SK-N-SH (cell line): ENCODE results near the gene GPR82. TPM values are rescaled to one million over a fixed set of nuclear protein-coding genes. Genes with fewer than 3 reads are reported as not detected.

Experiments used
- CTCF ChIA-PET: fragments of 300-600, 350-600 bp; formaldehyde crosslinking; extraction: SDS; loops from one replicate; lab custom pipeline; 2021; lab: Yijun Ruan, JAX
- POLR2A ChIA-PET: fragments of 350-600 bp; sonication (Branson Sonifier 250); formaldehyde crosslinking; extraction: SDS; loops from one replicate; lab custom pipeline; 2020; ENCODE audit warnings: antibody characterized with exemption, inconsistent platforms; lab: Yijun Ruan, JAX
- DNase-seq: peaks from one replicate; pipeline ENCODE4 v3.0.0; 2012
- H2AFZ ChIP-seq: fragments of 200-600 bp; sonication (generic); 2 replicates; pipeline ENCODE4 v1.8.1; 2016; ENCODE audit warnings: antibody characterized with exemption, mild to moderate bottlenecking, low read depth
- H3F3A ChIP-seq: fragments of 200-600 bp; sonication (generic); replicated peaks from 2 replicates; pipeline ENCODE3; 2016; ENCODE audit warnings: antibody characterized with exemption, mild to moderate bottlenecking; ENCODE audit not compliant: insufficient read depth
- H3K27ac ChIP-seq, 2 experiments: fragments of 200-500 bp in 1 of 2; fragments of 200-600 bp in 1 of 2; sonication (Bioruptor generic) in 1 of 2; sonication (generic), shearing (Covaris generic) in 1 of 2; 2 replicates each; pipeline versions ENCODE4 v1.5.1 to v1.6.1; 2014 to 2016; ENCODE audit warnings: low read depth in 2 of 2, inconsistent platforms in 1 of 2, low read length in 1 of 2, mild to moderate bottlenecking in 1 of 2, mixed read lengths in 1 of 2
- H3K27me3 ChIP-seq: fragments of 200-600 bp; sonication (generic), shearing (Covaris generic); 2 replicates; pipeline ENCODE4 v1.6.1; 2016; ENCODE audit warnings: mixed run types; ENCODE audit not compliant: insufficient read depth
- H3K36me3 ChIP-seq, 2 experiments: fragments of 200-500 bp in 1 of 2; fragments of 200-600 bp in 1 of 2; sonication (Bioruptor generic) in 1 of 2; sonication (generic) in 1 of 2; replicated peaks in 1 of 2; 2 replicates each; pipeline versions ENCODE3 to v1.5.1; 2014 to 2016; ENCODE audit warnings: low read length in 1 of 2, mild to moderate bottlenecking in 1 of 2; ENCODE audit not compliant: insufficient read depth in 2 of 2, control insufficient read depth in 1 of 2
- H3K4me1 ChIP-seq, 2 experiments: fragments of 200-500 bp in 1 of 2; fragments of 200-600 bp in 1 of 2; sonication (Bioruptor generic) in 1 of 2; sonication (generic), shearing (Covaris generic) in 1 of 2; 2 replicates each; pipeline versions ENCODE4 v1.5.1 to v1.6.1; 2014 to 2016; ENCODE audit warnings: low read depth in 1 of 2, low read length in 1 of 2, mixed run types in 1 of 2; ENCODE audit not compliant: insufficient read depth in 2 of 2, control insufficient read depth in 1 of 2
- H3K4me2 ChIP-seq: fragments of 200-600 bp; sonication (generic), shearing (Covaris generic); 2 replicates; pipeline ENCODE4 v1.6.1; 2017; ENCODE audit warnings: mixed run types
- H3K4me3 ChIP-seq, 2 experiments: fragments of 200-500 bp in 1 of 2; fragments of 200-600 bp in 1 of 2; sonication (Bioruptor generic) in 1 of 2; sonication (generic), shearing (Covaris generic) in 1 of 2; 2 replicates each; pipeline versions ENCODE4 v1.5.1 to v1.8.1; 2014 to 2016; ENCODE audit warnings: low read depth in 2 of 2, inconsistent platforms in 1 of 2, low read length in 1 of 2, mild to moderate bottlenecking in 1 of 2, mixed read lengths in 1 of 2, moderate library complexity in 1 of 2
- H3K79me2 ChIP-seq: fragments of 200-600 bp; sonication (generic); 2 replicates; pipeline ENCODE4 v1.8.1; 2017; ENCODE audit warnings: mild to moderate bottlenecking; ENCODE audit not compliant: insufficient read depth
- H3K9ac ChIP-seq: fragments of 200-600 bp; sonication (generic); 2 replicates; pipeline ENCODE4 v1.6.1; 2017; ENCODE audit warnings: mixed run types
- H3K9me2 ChIP-seq: fragments of 200-600 bp; sonication (generic); 2 replicates; pipeline ENCODE4 v1.6.1; 2017; ENCODE audit warnings: mixed run types
- H3K9me3 ChIP-seq: fragments of 200-600 bp; sonication (generic); 2 replicates; pipeline ENCODE4 v1.6.1; 2017; ENCODE audit warnings: mixed run types, mild to moderate bottlenecking, moderate library complexity
- H4K20me1 ChIP-seq: fragments of 200-600 bp; sonication (generic); 2 replicates; pipeline ENCODE4 v1.6.1; 2017; ENCODE audit warnings: mild to moderate bottlenecking, mixed run types; ENCODE audit not compliant: insufficient read depth
- ELF1 ChIP-seq: IDR thresholded peaks from 2 replicates; pipeline ENCODE4 v1.4.0; 2012
- EP300 ChIP-seq, 2 experiments: IDR thresholded peaks; 2 replicates each; pipeline versions ENCODE4 v1.4.0 to v1.6.1; 2012; ENCODE audit warnings: borderline replicate concordance in 1 of 2, low read depth in 1 of 2, low read length in 1 of 2
- EZH2phosphoT487 ChIP-seq: fragments of 200-600 bp; sonication (generic); IDR thresholded peaks from 2 replicates; pipeline ENCODE4 v1.6.1; 2017; ENCODE audit warnings: low read depth, mixed run types, mild to moderate bottlenecking, antibody characterized with exemption, moderate library complexity, borderline replicate concordance
- FOSL2 ChIP-seq: IDR thresholded peaks from 2 replicates; pipeline ENCODE4 v1.4.0; 2012; ENCODE audit warnings: low read depth, mild to moderate bottlenecking, moderate library complexity, borderline replicate concordance
- FOXJ3 ChIP-seq: sonication (generic); formaldehyde crosslinking; IDR thresholded peaks from 2 replicates; pipeline ENCODE4 v1.5.1; 2020; ENCODE audit warnings: mild to moderate bottlenecking, missing genetic modification reagents
- FOXM1 ChIP-seq: IDR thresholded peaks from 2 replicates; pipeline ENCODE4 v1.4.0; 2012; ENCODE audit warnings: low read depth, mild to moderate bottlenecking
- GATA2 ChIP-seq: sonication (generic); formaldehyde crosslinking; IDR thresholded peaks from 2 replicates; pipeline ENCODE4 v1.5.0; 2020; ENCODE audit warnings: mild to moderate bottlenecking, missing genetic modification reagents
- JUND ChIP-seq: IDR thresholded peaks from 2 replicates; pipeline ENCODE4 v1.4.0; 2012
- MXI1 ChIP-seq: IDR thresholded peaks from 2 replicates; pipeline ENCODE4 v1.6.1; 2012; ENCODE audit warnings: mild to moderate bottlenecking, low read depth, low read length, improper control_type of control experiment
- NRF1 ChIP-seq: IDR thresholded peaks from 2 replicates; pipeline ENCODE4 v1.6.1; 2012; ENCODE audit warnings: low read depth, mild to moderate bottlenecking, low read length
- RAD21 ChIP-seq: IDR thresholded peaks from 2 replicates; pipeline ENCODE4 v1.6.1; 2012; ENCODE audit warnings: mild to moderate bottlenecking, low read length
- RCOR1 ChIP-seq: fragments of 150-350 bp; IDR thresholded peaks from 2 replicates; pipeline ENCODE4 v1.6.1; 2017; ENCODE audit warnings: antibody characterized with exemption, low read length
- RFX5 ChIP-seq: IDR thresholded peaks from 2 replicates; pipeline ENCODE4 v1.6.1; 2012; ENCODE audit warnings: mild to moderate bottlenecking, improper control_type of control experiment, low read length
- RXRA ChIP-seq: IDR thresholded peaks from 2 replicates; pipeline ENCODE4 v1.4.0; 2012; ENCODE audit warnings: low read depth, mild to moderate bottlenecking, borderline replicate concordance
- SIN3A ChIP-seq: IDR thresholded peaks from 2 replicates; pipeline ENCODE4 v1.6.1; 2012; ENCODE audit warnings: low read depth, mild to moderate bottlenecking, low read length, moderate library complexity, borderline replicate concordance
- SMC3 ChIP-seq: IDR thresholded peaks from 2 replicates; pipeline ENCODE4 v1.6.1; 2012; ENCODE audit warnings: low read depth, low read length, improper control_type of control experiment
- YY1 ChIP-seq: IDR thresholded peaks from 2 replicates; pipeline ENCODE4 v1.4.0; 2012; ENCODE audit warnings: low read depth, mild to moderate bottlenecking
- WGBS: methylation state at CpG from one replicate; pipeline ENCODE4 v1.1.6; 2017; ENCODE audit warnings: low lambda C conversion rate; 5-methylcytosine and 5-hydroxymethylcytosine counted together
- polyA plus RNA-seq, 3 experiments: library from polyadenylated mRNA; depleted of rRNA; stranded (reverse); fragments of >200 nt; gene quantifications; 2 replicates each; pipeline ENCODE4 v1.2.3, GENCODE V29; 2012
- TF ChIP-seq, protein P1 (sequence below): fragments of 200-600 bp; sonication (generic); IDR thresholded peaks from 2 replicates; pipeline ENCODE4 v1.6.1; 2017; ENCODE audit warnings: antibody characterized with exemption, mild to moderate bottlenecking, moderate library complexity
- TF ChIP-seq, protein P2 (sequence below): IDR thresholded peaks from 2 replicates; pipeline ENCODE4 v1.4.0; 2012; ENCODE audit warnings: low read depth, borderline replicate concordance
- TF ChIP-seq, protein P3 (sequence below): IDR thresholded peaks from 2 replicates; pipeline ENCODE4 v1.4.0; 2012; ENCODE audit warnings: low read depth
- TF ChIP-seq, protein P4 (sequence below): IDR thresholded peaks from 2 replicates; pipeline ENCODE4; 2012

Gene GPR82
- polyA plus RNA-seq, 1 of the 3 experiments (the other 2 are of a cell fraction), result not detected

DNA sequence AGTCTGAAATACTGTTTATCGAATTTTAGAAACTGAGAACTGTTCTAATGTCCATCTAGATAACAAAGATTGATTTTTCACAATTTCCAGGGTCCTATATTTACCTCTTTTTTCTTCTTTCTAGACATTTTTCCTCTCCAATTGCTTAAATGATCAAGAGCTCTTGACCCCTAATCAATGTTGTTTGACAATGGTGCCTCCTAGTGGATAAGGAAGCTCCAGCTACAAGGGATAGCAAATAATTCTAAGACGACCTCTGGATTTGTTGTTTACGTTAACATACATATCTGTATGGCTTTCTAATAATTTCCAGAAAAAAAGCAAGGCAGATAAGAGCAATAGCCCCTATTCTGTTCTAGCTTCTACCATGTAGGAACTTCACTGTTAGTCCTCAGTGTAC is 35.8 kb downstream of the GPR82 start:
- Histone ChIP-seq H3K4me1 (no peaks in the 10 kb centered on the region), H3K79me2 (no peaks in the 10 kb centered on the region), H3K27ac (no peak overlapping the region), H2AFZ (no peak overlapping the region), H3K9me3 (no peaks in the 10 kb centered on the region), H3K9ac (no peak overlapping the region), H4K20me1 (no peaks in the 10 kb centered on the region), H3K4me3 (no peak overlapping the region), H3F3A (no peaks in the 10 kb centered on the region), H3K27me3 (no peaks in the 10 kb centered on the region), H3K9me2 (no peaks in the 10 kb centered on the region), H3K36me3 (no peaks in the 10 kb centered on the region), H3K4me2 (no peak overlapping the region)
- CTCF ChIA-PET, result interaction anchor here (1.4 to 1.5 kb wide), 2 partner anchors 184 to 196 kb away, joined by 3 to 4 read pairs; no protein-coding TSS in a partner anchor
- TF ChIP-seq NRF1 (no peak), EP300 (IDR thresholded peaks at IDR 0.05; ENCODE audit: borderline replicate concordance in 1 of 2, low read depth in 1 of 2, low read length in 1 of 2) (no peak), RAD21 (peak; percentile 60), SIN3A (no peak), FOXJ3 (CRISPR knock-in tag) (no peak), JUND (no peak), SMC3 (peak; percentile 40), FOXM1 (no peak)
- TF ChIP-seq, protein P1, sequence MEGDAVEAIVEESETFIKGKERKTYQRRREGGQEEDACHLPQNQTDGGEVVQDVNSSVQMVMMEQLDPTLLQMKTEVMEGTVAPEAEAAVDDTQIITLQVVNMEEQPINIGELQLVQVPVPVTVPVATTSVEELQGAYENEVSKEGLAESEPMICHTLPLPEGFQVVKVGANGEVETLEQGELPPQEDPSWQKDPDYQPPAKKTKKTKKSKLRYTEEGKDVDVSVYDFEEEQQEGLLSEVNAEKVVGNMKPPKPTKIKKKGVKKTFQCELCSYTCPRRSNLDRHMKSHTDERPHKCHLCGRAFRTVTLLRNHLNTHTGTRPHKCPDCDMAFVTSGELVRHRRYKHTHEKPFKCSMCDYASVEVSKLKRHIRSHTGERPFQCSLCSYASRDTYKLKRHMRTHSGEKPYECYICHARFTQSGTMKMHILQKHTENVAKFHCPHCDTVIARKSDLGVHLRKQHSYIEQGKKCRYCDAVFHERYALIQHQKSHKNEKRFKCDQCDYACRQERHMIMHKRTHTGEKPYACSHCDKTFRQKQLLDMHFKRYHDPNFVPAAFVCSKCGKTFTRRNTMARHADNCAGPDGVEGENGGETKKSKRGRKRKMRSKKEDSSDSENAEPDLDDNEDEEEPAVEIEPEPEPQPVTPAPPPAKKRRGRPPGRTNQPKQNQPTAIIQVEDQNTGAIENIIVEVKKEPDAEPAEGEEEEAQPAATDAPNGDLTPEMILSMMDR, result peak; percentile 67
- POLR2A ChIA-PET, result no interaction called here
- DNase-seq, result peak; percentile 14
- 51% methylated on average over 3 of the region's 3 CpGs for WGBS

DNA sequence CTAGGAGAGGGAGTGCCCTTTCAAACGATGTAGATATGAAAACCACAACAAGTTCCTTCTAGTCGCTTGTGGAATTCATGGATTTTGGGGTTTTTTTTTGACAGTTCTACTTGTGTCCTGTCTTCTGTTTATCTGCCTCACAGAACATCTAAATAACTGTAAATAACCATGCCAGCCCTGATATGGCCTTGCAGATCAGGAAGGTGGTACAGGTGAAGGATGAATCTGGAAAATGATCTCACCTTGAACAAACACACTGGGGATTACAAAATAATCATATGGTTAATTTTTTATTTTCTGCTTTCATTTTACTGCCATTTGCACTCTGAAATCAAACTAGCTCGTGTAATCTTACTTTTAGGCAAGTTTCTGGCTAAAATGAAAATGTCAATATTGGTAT is 37.2 kb downstream of the GPR82 start:
- Histone ChIP-seq H3K9me3 (no peaks in the 10 kb centered on the region), H3K9me2 (no peaks in the 10 kb centered on the region), H3K79me2 (no peaks in the 10 kb centered on the region), H3K27ac (no peak overlapping the region), H3K4me2 (no peak overlapping the region), H2AFZ (no peak overlapping the region), H3K36me3 (no peaks in the 10 kb centered on the region), H4K20me1 (no peaks in the 10 kb centered on the region), H3K9ac (no peak overlapping the region), H3K4me3 (no peak overlapping the region), H3F3A (no peaks in the 10 kb centered on the region), H3K27me3 (no peaks in the 10 kb centered on the region), H3K4me1 (no peaks in the 10 kb centered on the region)
- ChIA-PET POLR2A (no interaction called here), CTCF (interaction anchor here (1.2 kb wide), 1 partner anchor 20 kb away, joined by 3 read pairs; no protein-coding TSS in a partner anchor)
- TF ChIP-seq EP300 (IDR thresholded peaks at IDR 0.05; ENCODE audit: borderline replicate concordance in 1 of 2, low read depth in 1 of 2, low read length in 1 of 2) (no peak), RCOR1 (no peak), RAD21 (no peak), NRF1 (no peak), ELF1 (no peak), RXRA (no peak), JUND (no peak), YY1 (no peak), GATA2 (CRISPR knock-in tag) (no peak), SMC3 (no peak), FOSL2 (no peak), RFX5 (no peak), EZH2phosphoT487 (no peak), MXI1 (no peak)
- TF ChIP-seq, protein P2, sequence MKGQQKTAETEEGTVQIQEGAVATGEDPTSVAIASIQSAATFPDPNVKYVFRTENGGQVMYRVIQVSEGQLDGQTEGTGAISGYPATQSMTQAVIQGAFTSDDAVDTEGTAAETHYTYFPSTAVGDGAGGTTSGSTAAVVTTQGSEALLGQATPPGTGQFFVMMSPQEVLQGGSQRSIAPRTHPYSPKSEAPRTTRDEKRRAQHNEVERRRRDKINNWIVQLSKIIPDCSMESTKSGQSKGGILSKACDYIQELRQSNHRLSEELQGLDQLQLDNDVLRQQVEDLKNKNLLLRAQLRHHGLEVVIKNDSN, result no peak
- TF ChIP-seq, protein P3, sequence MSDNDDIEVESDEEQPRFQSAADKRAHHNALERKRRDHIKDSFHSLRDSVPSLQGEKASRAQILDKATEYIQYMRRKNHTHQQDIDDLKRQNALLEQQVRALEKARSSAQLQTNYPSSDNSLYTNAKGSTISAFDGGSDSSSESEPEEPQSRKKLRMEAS, result no peak
- TF ChIP-seq, protein P4, sequence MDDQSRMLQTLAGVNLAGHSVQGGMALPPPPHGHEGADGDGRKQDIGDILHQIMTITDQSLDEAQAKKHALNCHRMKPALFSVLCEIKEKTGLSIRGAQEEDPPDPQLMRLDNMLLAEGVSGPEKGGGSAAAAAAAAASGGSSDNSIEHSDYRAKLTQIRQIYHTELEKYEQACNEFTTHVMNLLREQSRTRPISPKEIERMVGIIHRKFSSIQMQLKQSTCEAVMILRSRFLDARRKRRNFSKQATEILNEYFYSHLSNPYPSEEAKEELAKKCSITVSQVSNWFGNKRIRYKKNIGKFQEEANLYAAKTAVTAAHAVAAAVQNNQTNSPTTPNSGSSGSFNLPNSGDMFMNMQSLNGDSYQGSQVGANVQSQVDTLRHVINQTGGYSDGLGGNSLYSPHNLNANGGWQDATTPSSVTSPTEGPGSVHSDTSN, result no peak
- no peak for DNase-seq
- 32% methylated on average over 3 of the region's 3 CpGs for WGBS
